HG03565 (cell line): ENCODE measurements around the gene SLC1A6.
"Not testable (repeated sequence)": the region's sequence is repeated elsewhere in the genome, so short reads cannot be mapped to it uniquely, and the experiment has no call there.

Experiments
- ATAC-seq: cut with Tn5 transposase; IDR thresholded peaks from one replicate; pipeline ENCODE4 v1.9.1; 2021; ENCODE audit warnings: mild to moderate bottlenecking, moderate library complexity; ENCODE audit not compliant: unreplicated experiment

Gene SLC1A6

GRCh38 chr19:14979476-14980255, at the start of gene SLC1A6:
TSS of gene SLC1A6 (minus strand) at chr19:14979864. CDS start at chr19:14972910, 6,954 bp downstream.
- no peak for ATAC-seq

- no peak for ATAC-seq
Observed at GRCh38 chr19:15028490-15028889, 48.8 kb upstream of the SLC1A6 start.

- ATAC-seq, result no peak
Observed at GRCh38 chr19:15025217-15025616, 45.6 kb upstream of the SLC1A6 start.

GRCh38 chr19:15022752-15023151, 43.1 kb upstream of the SLC1A6 start:
- ATAC-seq, result no peak

DNA sequence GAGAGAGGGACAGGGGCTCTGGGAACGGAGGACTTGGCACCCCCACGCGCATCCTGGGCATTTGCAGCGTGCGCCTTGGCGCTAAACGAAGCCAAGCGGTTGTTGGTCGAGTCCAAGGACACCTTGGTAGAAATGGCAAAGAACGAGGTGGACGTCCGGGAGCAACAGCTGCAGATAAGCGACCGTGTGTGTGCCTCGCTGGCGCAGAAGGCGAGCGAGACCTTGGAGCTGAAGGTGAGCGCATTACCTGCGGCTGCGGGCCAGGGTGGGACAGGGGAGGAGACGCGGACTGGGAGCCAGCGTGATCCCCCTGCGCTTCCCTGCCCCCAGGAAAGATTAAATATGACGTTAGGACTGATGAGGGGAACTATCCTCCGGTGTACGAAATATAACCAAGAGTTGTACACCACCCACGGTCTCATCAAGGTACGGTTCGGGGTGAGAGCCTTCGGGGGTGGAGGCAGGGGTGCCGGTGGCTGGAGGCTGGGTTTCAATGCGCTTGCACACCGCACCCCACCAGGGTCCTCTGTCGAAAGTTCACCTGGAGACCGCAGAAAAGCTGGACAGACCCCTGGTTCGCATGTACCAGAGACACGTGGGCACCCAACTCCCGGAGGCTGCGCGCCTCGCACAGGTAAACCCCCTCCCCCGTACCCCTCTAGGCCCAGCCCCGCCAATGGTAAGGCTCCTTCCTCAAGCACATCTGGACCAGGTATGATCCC, 41.8 kb upstream of the SLC1A6 start:
- ATAC-seq, result no peak

- not testable (repeated sequence) for ATAC-seq
Observed at GRCh38 chr19:15018836-15019235, 39.2 kb upstream of the SLC1A6 start.

GRCh38 chr19:15015946-15016542, 36.4 kb upstream of the SLC1A6 start:
- no peak for ATAC-seq

- ATAC-seq, result no peak
Observed at GRCh38 chr19:15014579-15014978, 34.9 kb upstream of the SLC1A6 start.

GRCh38 chr19:15010501-15011300, 31.0 kb upstream of the SLC1A6 start:
- no peak for ATAC-seq

GRCh38 chr19:15008308-15008707, 28.6 kb upstream of the SLC1A6 start:
- ATAC-seq, result no peak

- no peak for ATAC-seq
Observed at GRCh38 chr19:14997981-14998380, 18.3 kb upstream of the SLC1A6 start.

DNA sequence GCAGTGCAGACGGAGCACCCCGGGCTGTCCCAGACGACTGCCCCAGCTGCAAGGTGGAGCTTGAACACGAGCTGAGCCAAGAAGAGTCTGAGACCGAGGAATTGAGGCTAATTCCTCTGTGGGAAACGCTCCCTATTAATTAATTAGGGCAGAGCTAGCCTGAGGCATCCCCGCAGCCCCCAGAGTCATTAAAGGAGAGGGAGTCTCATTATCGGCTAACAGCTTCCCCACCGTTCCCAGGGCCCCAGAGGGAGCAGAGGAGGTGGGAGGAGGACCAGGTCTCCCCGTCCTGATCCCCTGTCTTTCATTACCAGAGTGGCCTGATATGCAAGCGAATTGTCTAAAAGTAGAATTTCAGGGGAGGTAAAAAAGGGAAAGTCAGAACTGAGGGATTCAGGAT, 13.1 kb upstream of the SLC1A6 start:
- no peak for ATAC-seq

GRCh38 chr19:14985133-14985532, 5.5 kb upstream of the SLC1A6 start:
- ATAC-seq, result no peak

GRCh38 chr19:14978161-14978776, 1.4 kb downstream of the SLC1A6 start:
- no peak for ATAC-seq

DNA sequence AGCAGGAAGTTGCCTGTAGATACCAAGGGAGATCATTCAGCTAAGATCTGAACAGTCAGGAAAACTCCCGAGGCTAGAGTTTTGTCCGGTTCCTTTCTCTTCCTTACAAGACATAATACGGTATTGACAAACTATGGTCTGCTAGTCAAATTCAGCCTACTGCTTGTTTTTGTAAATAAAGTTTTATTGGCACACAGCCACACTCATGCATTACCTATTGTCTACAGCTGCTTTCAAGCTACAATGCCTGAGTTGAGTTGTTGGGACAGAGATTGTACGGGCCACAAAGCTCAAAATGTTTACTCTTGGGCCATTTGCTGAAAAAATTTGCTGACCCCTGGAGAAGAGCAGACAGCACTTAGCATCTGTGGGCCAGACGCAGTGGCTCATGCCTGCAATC, 2.5 kb downstream of the SLC1A6 start:
- ATAC-seq, result no peak

GRCh38 chr19:14974488-14974887, 5.2 kb downstream of the SLC1A6 start:
- no peak for ATAC-seq

DNA sequence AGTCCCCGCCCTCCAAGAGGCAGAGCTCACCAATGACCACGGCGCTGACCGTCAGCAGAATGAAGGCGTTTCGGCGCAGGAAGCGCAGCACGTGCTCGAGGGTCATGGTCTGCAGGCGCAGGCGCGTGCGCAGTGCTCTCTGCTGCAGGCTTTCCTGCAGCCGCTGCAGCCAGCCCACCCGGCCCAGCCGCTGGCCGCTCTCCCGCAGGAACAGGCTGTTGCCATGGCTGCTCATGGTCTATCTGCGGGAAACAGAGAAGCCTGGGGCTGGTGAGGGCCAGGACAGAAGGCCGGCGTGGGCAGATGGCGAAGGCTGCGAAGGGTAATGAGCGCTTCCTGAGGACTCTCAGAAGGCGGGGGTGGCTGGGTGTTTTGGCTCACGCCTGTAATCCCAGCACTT, 7.0 kb downstream of the SLC1A6 start:
- no peak for ATAC-seq

GRCh38 chr19:14971474-14971873, 8.2 kb downstream of the SLC1A6 start:
- ATAC-seq, result no peak

DNA sequence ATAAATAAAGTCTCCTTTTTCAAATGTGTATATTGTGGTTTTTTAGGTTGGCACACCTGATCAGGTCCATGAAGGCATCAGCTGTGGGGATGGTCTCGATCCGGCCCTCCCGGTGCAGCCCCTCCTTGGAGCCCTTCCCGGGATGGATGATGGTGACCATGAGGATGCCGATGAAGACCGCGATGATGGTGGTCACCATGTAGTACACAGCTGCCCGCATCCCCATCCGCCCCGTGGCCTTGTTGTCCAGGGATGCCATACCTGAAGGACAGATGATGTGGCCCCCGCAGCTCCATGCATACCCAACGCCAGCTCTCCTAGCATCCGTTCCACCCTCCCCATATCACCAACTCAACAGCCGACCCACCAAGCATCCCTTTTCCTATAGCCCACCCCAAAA, 11.4 kb downstream of the SLC1A6 start:
- no peak for ATAC-seq

GRCh38 chr19:14961956-14962685, 17.5 kb downstream of the SLC1A6 start:
- no peak for ATAC-seq
